GM18861 (cell line): ENCODE measurements around the gene LRRC25.

Source experiments
- ATAC-seq: cut with Tn5 transposase; IDR thresholded peaks from one replicate; pipeline ENCODE4 v1.9.1; 2021; ENCODE audit not compliant: unreplicated experiment

LRRC25 gene

GRCh38 chr19:18424890-18425514 lies 27.6 kb upstream of the LRRC25 start:
- no peak for ATAC-seq

- no peak for ATAC-seq
Measured at GRCh38 chr19:18424122-18424889, 26.9 kb upstream of the LRRC25 start.

DNA sequence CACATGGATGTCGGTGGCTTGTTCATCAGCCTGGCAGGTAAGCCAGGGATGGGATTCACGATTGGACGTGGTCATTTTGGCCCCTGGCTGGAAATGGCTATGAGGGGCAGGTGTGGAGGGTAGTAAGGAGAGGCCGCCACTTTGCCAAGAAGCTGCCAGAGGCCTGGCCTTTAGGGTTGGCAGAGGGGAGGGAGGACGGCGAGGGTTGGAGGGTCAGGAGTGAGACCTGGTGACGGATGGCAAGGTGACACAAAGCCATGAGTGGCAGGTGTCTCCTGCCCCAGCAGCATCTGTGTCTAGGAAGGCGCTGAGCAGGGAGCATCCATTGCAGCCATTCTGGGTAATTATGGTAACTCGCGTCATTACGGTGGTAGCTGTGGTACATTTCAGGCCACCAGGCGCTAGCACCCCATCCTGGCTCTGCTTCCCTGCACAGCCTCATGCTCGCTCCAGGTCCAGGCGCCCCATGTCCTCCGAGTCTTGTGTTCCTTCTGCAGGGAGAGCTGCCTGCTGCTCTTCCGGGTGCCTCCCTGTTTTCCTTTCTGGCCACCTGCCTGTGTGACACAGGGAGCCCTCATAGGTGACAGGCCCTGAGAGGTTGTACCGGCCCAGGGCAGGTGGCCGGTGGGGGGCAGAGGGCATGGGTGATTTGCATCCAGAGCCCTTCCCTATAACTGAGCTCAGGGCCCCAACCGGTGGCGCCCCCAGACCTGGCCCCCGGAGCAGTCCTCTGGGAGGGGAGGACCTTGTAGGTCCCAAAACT lies 26.0 kb upstream of the LRRC25 start:
- ATAC-seq = no peak

DNA sequence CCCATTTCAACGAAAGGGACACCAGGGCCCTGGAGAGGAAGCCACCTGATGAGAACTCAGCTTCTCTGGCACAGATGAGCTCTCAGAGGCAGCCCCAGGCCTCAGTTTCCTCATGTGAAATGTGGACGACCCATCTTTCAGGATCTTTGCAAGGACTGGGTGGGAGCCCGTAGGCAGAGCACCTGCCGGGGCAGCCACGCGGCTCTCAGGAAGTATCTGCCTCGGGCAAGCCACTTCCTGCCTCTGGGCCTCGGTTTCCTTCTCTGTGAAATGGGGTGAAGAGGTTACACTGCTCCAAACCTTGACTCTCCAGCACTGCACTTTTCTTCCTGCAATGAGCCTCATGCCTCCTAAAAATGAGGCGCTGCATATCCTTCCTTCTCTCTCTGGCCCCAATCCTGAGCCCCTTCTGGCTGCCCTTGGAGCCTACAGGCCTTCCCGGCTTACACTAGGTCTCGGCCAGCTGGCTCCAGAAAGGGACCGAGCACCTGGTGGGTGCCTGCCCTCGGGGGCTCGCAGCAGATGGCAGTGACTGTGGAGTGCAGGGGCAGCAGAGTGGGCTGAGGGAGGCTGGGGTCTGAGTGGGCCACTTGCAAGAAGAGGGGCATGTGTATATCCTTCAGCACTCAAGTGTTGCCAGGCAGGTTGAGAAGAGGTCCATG lies 25.2 kb upstream of the LRRC25 start:
- no peak for ATAC-seq

GRCh38 chr19:18421371-18421959 lies 24.0 kb upstream of the LRRC25 start:
- ATAC-seq = no peak

GRCh38 chr19:18420930-18421329 lies 23.5 kb upstream of the LRRC25 start:
- ATAC-seq = no peak

GRCh38 chr19:18419699-18420460 lies 22.5 kb upstream of the LRRC25 start:
- peak; percentile 3 for ATAC-seq

GRCh38 chr19:18419195-18419698 lies 21.8 kb upstream of the LRRC25 start, which contains the start of gene SSBP4:
Gene SSBP4 (plus strand): TSS chr19:18419398. CDS start chr19:18419649, 251 bp downstream.
- peak; percentile 31 for ATAC-seq

GRCh38 chr19:18418483-18419194 lies 21.2 kb upstream of the LRRC25 start:
- ATAC-seq = peak; percentile 1

GRCh38 chr19:18418029-18418482 lies 20.6 kb upstream of the LRRC25 start:
- no peak for ATAC-seq

GRCh38 chr19:18417250-18418028 lies 20.0 kb upstream of the LRRC25 start:
- ATAC-seq = no peak

GRCh38 chr19:18416778-18417249 lies 19.4 kb upstream of the LRRC25 start:
- ATAC-seq = no peak

DNA sequence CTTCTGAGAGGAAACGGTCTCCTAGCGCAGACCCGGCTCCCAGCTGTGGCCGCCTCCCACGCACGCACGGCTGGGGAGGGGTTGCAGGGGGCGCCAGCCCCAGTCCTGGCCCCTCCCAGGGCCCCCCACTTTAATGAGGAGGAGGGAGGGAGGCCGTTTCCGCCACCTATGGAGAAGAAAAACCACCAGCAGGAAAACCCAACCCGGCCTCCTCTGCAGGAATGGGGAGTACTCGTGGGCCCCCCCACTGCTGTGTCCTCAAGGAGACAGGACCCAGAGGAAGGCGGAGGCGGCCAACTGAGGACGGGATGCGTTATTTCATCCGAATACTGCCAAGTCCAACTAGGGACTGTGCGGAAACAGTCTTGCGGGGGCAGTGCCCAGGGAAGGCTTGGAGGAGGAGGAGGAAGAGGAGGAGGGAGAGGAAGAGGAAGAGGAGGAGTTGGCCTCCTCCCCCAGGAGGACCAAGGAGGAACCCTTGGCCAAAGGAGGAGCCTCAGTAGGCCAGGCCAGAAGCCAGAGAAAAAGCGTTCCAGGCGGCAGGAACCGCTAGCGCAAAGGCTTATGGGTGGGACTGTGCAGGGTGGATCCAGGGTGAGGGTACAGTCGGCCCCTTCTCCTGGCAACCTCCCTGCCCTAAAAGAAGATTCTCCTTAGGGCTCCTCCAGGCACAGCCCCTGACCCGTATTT lies 17.9 kb upstream of the LRRC25 start:
- ATAC-seq = no peak

GRCh38 chr19:18414504-18415177 lies 17.2 kb upstream of the LRRC25 start:
- no peak for ATAC-seq

DNA sequence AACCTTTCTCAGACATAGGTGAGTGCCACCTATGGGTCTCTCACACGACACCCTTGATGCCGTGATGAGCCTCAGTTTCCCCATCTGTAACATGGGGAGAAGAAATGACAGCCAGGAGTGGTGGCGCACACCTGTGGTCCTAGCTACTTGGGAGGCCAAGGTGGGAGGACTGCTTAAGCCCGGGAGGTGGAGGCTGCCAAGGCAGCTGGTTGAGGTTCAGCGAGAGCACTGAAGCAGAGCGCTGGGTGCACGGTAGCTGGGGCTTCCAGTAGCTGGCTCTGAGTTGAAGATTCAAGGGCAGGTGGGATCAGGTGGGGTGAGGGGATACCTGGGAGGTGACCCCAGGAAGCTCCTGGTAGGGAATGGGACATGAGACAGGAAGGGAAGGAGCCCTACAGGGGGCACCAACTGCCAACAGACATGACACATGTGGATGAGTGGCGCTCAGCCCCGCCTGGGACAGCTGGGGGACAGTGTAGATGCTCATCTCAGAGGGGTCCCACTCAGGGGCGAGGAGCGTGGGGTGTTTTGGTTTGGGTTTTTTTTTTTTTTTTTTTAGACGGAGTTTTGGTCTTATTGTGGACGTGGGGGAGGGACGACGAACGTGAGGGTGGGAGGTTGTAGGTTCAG lies 15.3 kb upstream of the LRRC25 start:
- no peak for ATAC-seq

DNA sequence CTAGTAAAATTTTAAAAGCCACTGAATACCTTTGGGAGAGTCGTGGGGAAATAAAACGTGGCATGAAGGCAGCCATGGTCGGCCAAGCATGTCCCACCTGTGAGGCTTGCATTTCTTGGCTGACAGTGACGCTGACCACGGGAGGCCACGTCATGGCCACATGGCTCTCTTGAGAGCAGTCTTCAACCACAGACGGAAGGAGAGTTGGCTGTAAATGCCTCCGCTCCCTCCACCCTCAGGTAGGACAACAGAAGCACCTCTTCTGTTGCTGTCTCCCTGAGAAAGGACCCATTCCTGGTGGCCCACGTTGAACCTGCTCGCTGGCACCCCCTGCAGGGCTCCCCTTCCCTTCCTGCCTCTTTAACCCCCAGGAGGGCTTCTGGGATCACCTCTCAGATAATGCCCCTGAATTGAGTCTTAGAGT lies 10.6 kb upstream of the LRRC25 start:
- peak; percentile 85 for ATAC-seq

GRCh38 chr19:18406749-18407148 lies 9.3 kb upstream of the LRRC25 start:
- no peak for ATAC-seq
